Neutrophil (primary cell): ENCODE data around the gene KCNH1.

Experiments used
- H3K27ac ChIP-seq: fragments of 200-600 bp; sonication (generic); 2 replicates; pipeline ENCODE4 v1.5.1; 2016; ENCODE audit warnings: mild to moderate bottlenecking, moderate library complexity
- H3K27me3 ChIP-seq: fragments of 200-600 bp; sonication (generic); 2 replicates; pipeline ENCODE4 v1.6.0; 2016; ENCODE audit warnings: mild to moderate bottlenecking
- H3K36me3 ChIP-seq: fragments of 200-600 bp; sonication (generic); 2 replicates; pipeline ENCODE4 v1.5.1; 2017
- H3K4me1 ChIP-seq, 2 experiments: fragments of 200-600 bp in 1 of 2; sonication (generic) in 1 of 2; 1 replicate in 1 of 2; 2 replicates in 1 of 2; pipeline versions ENCODE4 v1.5.1 to v1.6.1; 2013 to 2016; ENCODE audit warnings: low read depth in 1 of 2, low read length in 1 of 2, mild to moderate bottlenecking in 1 of 2, moderate library complexity in 1 of 2; ENCODE audit not compliant: control insufficient read depth in 1 of 2, insufficient read depth in 1 of 2
- H3K4me3 ChIP-seq, 2 experiments: fragments of 200-600 bp in 1 of 2; sonication (generic) in 1 of 2; 1 replicate in 1 of 2; 2 replicates in 1 of 2; pipeline ENCODE4 v1.5.1; 2013 to 2016; ENCODE audit warnings: low read depth in 1 of 2, low read length in 1 of 2, mild to moderate bottlenecking in 1 of 2, moderate library complexity in 1 of 2
- H3K9me3 ChIP-seq: fragments of 200-600 bp; sonication (generic); 2 replicates; pipeline ENCODE4 v1.5.1; 2016
- TF ChIP-seq, protein P1 (sequence below): fragments of 200-600 bp; sonication (generic); IDR thresholded peaks from 2 replicates; pipeline ENCODE4 v1.5.1; 2016; ENCODE audit warnings: antibody characterized with exemption

Gene KCNH1

DNA sequence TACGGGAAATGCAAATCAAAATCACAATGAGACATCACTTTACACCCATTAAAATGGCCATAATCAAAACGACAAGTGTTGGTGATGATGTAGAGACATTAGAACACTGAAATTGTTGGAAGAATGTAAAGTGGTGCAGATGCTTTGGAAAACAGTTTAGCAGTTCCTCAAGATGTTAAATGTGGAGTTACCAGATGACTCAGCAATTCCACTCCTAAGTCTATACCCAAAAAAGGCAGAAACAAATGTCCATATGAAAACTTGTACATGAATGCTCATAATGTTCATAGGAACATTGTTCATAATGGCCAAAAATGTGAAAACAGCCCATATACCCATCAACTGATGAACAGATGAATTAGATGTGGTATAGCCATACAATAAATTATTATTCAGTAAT is 267.4 kb downstream of the KCNH1 start:
- Histone ChIP-seq H3K36me3 (no peaks in the 10 kb centered on the region), H3K4me1 (no peaks in the 10 kb centered on the region), H3K27me3 (no peaks in the 10 kb centered on the region), H3K27ac (no peak overlapping the region), H3K9me3 (no peaks in the 10 kb centered on the region), H3K4me3 (no peak overlapping the region)
- TF ChIP-seq, protein P1, sequence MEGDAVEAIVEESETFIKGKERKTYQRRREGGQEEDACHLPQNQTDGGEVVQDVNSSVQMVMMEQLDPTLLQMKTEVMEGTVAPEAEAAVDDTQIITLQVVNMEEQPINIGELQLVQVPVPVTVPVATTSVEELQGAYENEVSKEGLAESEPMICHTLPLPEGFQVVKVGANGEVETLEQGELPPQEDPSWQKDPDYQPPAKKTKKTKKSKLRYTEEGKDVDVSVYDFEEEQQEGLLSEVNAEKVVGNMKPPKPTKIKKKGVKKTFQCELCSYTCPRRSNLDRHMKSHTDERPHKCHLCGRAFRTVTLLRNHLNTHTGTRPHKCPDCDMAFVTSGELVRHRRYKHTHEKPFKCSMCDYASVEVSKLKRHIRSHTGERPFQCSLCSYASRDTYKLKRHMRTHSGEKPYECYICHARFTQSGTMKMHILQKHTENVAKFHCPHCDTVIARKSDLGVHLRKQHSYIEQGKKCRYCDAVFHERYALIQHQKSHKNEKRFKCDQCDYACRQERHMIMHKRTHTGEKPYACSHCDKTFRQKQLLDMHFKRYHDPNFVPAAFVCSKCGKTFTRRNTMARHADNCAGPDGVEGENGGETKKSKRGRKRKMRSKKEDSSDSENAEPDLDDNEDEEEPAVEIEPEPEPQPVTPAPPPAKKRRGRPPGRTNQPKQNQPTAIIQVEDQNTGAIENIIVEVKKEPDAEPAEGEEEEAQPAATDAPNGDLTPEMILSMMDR, result no peak

DNA sequence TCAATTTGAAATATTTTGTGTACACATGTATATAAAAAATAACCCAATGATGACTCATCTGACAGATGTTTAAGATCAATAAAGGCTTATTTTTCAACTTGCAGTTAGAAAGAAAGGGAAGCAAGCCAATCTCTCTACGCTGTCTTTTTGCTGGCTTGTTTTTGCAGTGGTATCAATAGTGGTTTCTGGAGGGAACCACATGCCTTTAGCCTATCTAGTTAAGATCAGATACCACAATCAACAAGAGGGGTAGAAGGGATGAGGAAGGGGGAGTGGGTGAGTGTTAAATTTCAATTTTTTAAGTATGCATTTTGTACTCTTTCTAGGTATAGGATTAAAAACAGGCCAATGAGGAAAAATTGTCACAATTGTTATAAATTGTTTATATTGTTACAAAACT is 276.2 kb downstream of the KCNH1 start:
- TF ChIP-seq, protein P1, result no peak
- Histone ChIP-seq H3K27ac (no peak overlapping the region), H3K9me3 (no peaks in the 10 kb centered on the region), H3K4me3 (no peak overlapping the region), H3K36me3 (no peaks in the 10 kb centered on the region), H3K27me3 (no peaks in the 10 kb centered on the region), H3K4me1 (no peaks in the 10 kb centered on the region)

GRCh38 chr1:210857146-210857663 is 276.7 kb downstream of the KCNH1 start:
- Histone ChIP-seq H3K27me3 (no peaks in the 10 kb centered on the region), H3K36me3 (no peaks in the 10 kb centered on the region), H3K4me1 (no peaks in the 10 kb centered on the region), H3K27ac (no peak overlapping the region), H3K4me3 (no peak overlapping the region), H3K9me3 (no peaks in the 10 kb centered on the region)
- TF ChIP-seq, protein P1, result no peak

DNA sequence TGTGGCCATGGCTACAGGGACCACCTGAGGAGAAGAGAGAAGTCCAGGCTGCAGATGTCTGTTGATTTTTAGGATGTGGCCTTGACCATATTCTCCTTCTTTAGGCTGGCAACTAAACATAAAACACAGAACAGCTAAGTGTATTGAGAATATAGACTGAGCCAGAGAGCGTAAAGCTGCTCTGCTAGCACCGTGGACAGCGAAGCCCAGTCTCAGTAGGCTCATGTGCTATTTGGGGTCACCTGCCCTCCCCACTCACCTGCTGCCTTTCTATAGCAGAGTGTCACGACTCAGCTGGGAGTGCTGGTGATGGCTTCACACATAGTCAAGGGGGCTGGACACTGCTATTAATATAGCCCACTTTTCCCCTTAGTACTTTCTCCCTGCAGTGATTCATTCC is 278.5 kb downstream of the KCNH1 start:
- Histone ChIP-seq H3K27me3 (no peaks in the 10 kb centered on the region), H3K27ac (no peak overlapping the region), H3K4me1 (no peaks in the 10 kb centered on the region), H3K4me3 (no peak overlapping the region), H3K36me3 (no peaks in the 10 kb centered on the region), H3K9me3 (no peaks in the 10 kb centered on the region)
- TF ChIP-seq, protein P1, result no peak

- TF ChIP-seq, protein P1, result no peak
- H3K9me3 ChIP-seq, result no peaks in the 10 kb centered on the region
- H3K27ac ChIP-seq, result no peak overlapping the region
- H3K36me3 ChIP-seq, result no peaks in the 10 kb centered on the region
- H3K4me1 ChIP-seq, result no peaks in the 10 kb centered on the region
- no peaks in the 10 kb centered on the region for H3K27me3 ChIP-seq
- no peak overlapping the region for H3K4me3 ChIP-seq
These were observed 280.7 kb downstream of the KCNH1 start for GRCh38 chr1:210853276-210853675.

GRCh38 chr1:210850556-210850955 is 283.4 kb downstream of the KCNH1 start:
- TF ChIP-seq, protein P1, result no peak
- Histone ChIP-seq H3K27ac (no peak overlapping the region), H3K4me3 (no peak overlapping the region), H3K9me3 (no peaks in the 10 kb centered on the region), H3K36me3 (no peaks in the 10 kb centered on the region), H3K4me1 (no peaks in the 10 kb centered on the region), H3K27me3 (no peaks in the 10 kb centered on the region)
